ENCODE results near the gene BRWD1.

GRCh38 chr21:39332175-39332574 is 18.7 kb upstream of the BRWD1 start:
- TF ChIP-seq L3MBTL2 (conservative IDR thresholded peaks at IDR 0.05): no peak
- no peak for TF ChIP-seq TARDBP (IDR thresholded peaks at IDR 0.05)
- TF ChIP-seq SP1 (IDR thresholded peaks at IDR 0.05): no peak
- no peak for TF ChIP-seq ZNF384 (IDR thresholded peaks at IDR 0.05)
- no peak for TF ChIP-seq SUZ12 (IDR thresholded peaks at IDR 0.05)

All from HEK293T (cell line).